DND-41 (cell line): Measurements from ENCODE around the gene LAMA2.

Source experiments
- ATAC-seq: fragments of 200-7000 bp; cut with Tn5 transposase; 3 replicates; pipeline ENCODE4 v1.9.1; 2021; ENCODE audit warnings: low read depth; ENCODE audit not compliant: insufficient read depth
- DNase-seq: peaks from one replicate; pipeline ENCODE4 v3.0.0-alpha.2; 2020
- H2AFZ ChIP-seq: 2 replicates; pipeline ENCODE4 v1.6.0; 2012; ENCODE audit warnings: low read depth, low read length
- H3K27ac ChIP-seq: 2 replicates; pipeline ENCODE4 v1.5.1; 2012; ENCODE audit warnings: low read length, inconsistent platforms
- H3K27me3 ChIP-seq: fragments of 200-600 bp; sonication (generic); 2 replicates; pipeline ENCODE4 v1.6.0; 2012; ENCODE audit warnings: low read length, mild to moderate bottlenecking, inconsistent platforms; ENCODE audit not compliant: insufficient read depth, poor library complexity
- H3K36me3 ChIP-seq: 2 replicates; pipeline ENCODE4 v1.5.1; 2012; ENCODE audit warnings: low read length, inconsistent platforms; ENCODE audit not compliant: insufficient read depth
- H3K4me1 ChIP-seq: 2 replicates; pipeline ENCODE4 v1.5.1; 2012; ENCODE audit warnings: mild to moderate bottlenecking, low read length; ENCODE audit not compliant: insufficient read depth
- H3K4me2 ChIP-seq: 2 replicates; pipeline ENCODE4 v1.6.0; 2012; ENCODE audit warnings: mild to moderate bottlenecking, moderate library complexity, low read length, inconsistent platforms; ENCODE audit not compliant: insufficient read depth
- H3K4me3 ChIP-seq, 2 experiments: fragments of 200-600 bp in 1 of 2; shearing (Covaris generic) in 1 of 2; 2 replicates each; pipeline ENCODE4 v1.5.1; 2012 to 2016; ENCODE audit warnings: inconsistent platforms in 2 of 2, low read length in 2 of 2, mild to moderate bottlenecking in 2 of 2, low read depth in 1 of 2, moderate library complexity in 1 of 2
- H3K79me2 ChIP-seq: 2 replicates; pipeline ENCODE4 v1.6.0; 2012; ENCODE audit warnings: low read length, inconsistent platforms; ENCODE audit not compliant: insufficient read depth
- H3K9ac ChIP-seq: 2 replicates; pipeline ENCODE4 v1.6.0; 2012; ENCODE audit warnings: low read depth, mild to moderate bottlenecking, inconsistent platforms, low read length, moderate library complexity
- H3K9me3 ChIP-seq: 2 replicates; pipeline ENCODE4 v1.5.1; 2012; ENCODE audit warnings: low read length, moderate library complexity, mild to moderate bottlenecking, inconsistent platforms; ENCODE audit not compliant: insufficient read depth, severe bottlenecking
- H4K20me1 ChIP-seq: 2 replicates; pipeline ENCODE4 v1.6.0; 2012; ENCODE audit warnings: low read length; ENCODE audit not compliant: insufficient read depth
- CTCF ChIP-seq: IDR thresholded peaks from 2 replicates; pipeline ENCODE4 v1.5.1; 2012; ENCODE audit warnings: borderline replicate concordance, low read length, moderate library complexity, mild to moderate bottlenecking; ENCODE audit not compliant: poor library complexity, severe bottlenecking; ENCODE audit errors: extremely low read depth
- EZH2 ChIP-seq: IDR thresholded peaks from 3 replicates; pipeline ENCODE4 v1.6.1; 2012; ENCODE audit warnings: borderline replicate concordance, low read depth, mild to moderate bottlenecking, moderate library complexity, low read length, inconsistent platforms; ENCODE audit not compliant: severe bottlenecking

Gene LAMA2

GRCh38 chr6:129551486-129551885, 668.5 kb downstream of the LAMA2 start:
- Histone ChIP-seq H2AFZ (no peak overlapping the region), H3K9me3 (no peaks in the 10 kb centered on the region), H3K79me2 (no peaks in the 10 kb centered on the region), H3K4me3 (no peak overlapping the region), H3K36me3 (no peaks in the 10 kb centered on the region), H3K4me2 (no peak overlapping the region), H3K27ac (no peak overlapping the region), H4K20me1 (no peaks in the 10 kb centered on the region), H3K4me1 (no peaks in the 10 kb centered on the region), H3K9ac (no peak overlapping the region), H3K27me3 (no peaks in the 10 kb centered on the region)
- DNase-seq, result no peak
- TF ChIP-seq EZH2 (no peak), CTCF (no peak)
- no peak for ATAC-seq

GRCh38 chr6:129552413-129552812, 669.5 kb downstream of the LAMA2 start:
- no peak overlapping the region for H3K27ac ChIP-seq
- no peak for DNase-seq
- H3K9me3 ChIP-seq, result no peaks in the 10 kb centered on the region
- no peaks in the 10 kb centered on the region for H3K27me3 ChIP-seq
- no peak overlapping the region for H3K4me2 ChIP-seq
- H3K79me2 ChIP-seq, result no peaks in the 10 kb centered on the region
- no peak for TF ChIP-seq EZH2
- no peak for TF ChIP-seq CTCF
- H3K9ac ChIP-seq, result no peak overlapping the region
- no peaks in the 10 kb centered on the region for H4K20me1 ChIP-seq
- no peaks in the 10 kb centered on the region for H3K36me3 ChIP-seq
- no peak overlapping the region for H2AFZ ChIP-seq
- no peaks in the 10 kb centered on the region for H3K4me1 ChIP-seq
- H3K4me3 ChIP-seq, result no peak overlapping the region
- ATAC-seq, result no peak

- ATAC-seq, result no peak
- H3K9me3 ChIP-seq, result no peaks in the 10 kb centered on the region
Measured at GRCh38 chr6:129555206-129555832, 672.4 kb downstream of the LAMA2 start.

More at GRCh38 chr6:129555206-129555832, 672.4 kb downstream of the LAMA2 start:
- H3K27me3 ChIP-seq, result no peaks in the 10 kb centered on the region
- no peaks in the 10 kb centered on the region for H3K4me1 ChIP-seq
- H2AFZ ChIP-seq, result no peak overlapping the region
- no peak overlapping the region for H3K4me3 ChIP-seq
- H3K9ac ChIP-seq, result no peak overlapping the region
- no peaks in the 10 kb centered on the region for H3K79me2 ChIP-seq
- no peak overlapping the region for H3K27ac ChIP-seq
- H3K36me3 ChIP-seq, result no peaks in the 10 kb centered on the region
- no peak for DNase-seq
- H3K4me2 ChIP-seq, result no peak overlapping the region
- TF ChIP-seq EZH2, result no peak
- no peak for TF ChIP-seq CTCF
- H4K20me1 ChIP-seq, result no peaks in the 10 kb centered on the region
